IMR-90 (cell line): ENCODE data around the gene GRAMD1C. TPM values are rescaled to one million over a fixed set of nuclear protein-coding genes. Genes with fewer than 3 reads are reported as not detected.

Source experiments
- ATAC-seq: fragments of 200-7000 bp; cut with Tn5 transposase; 2 replicates; pipeline ENCODE4 v1.9.1; 2020; ENCODE audit warnings: low read depth, mild to moderate bottlenecking, moderate library complexity
- BruUV-seq: library from RNA; stranded (reverse); fragments of 400-500 nt; replicated peaks from 2 replicates; lab custom pipeline; 2021; lab: Mats Ljungman, UMichigan
- CTCF ChIA-PET: fragments of 300-600 bp; formaldehyde crosslinking; extraction: SDS; loops from one replicate; lab custom pipeline; 2021; ENCODE audit warnings: antibody characterized with exemption; lab: Yijun Ruan, JAX
- POLR2A ChIA-PET: fragments of 300-600 bp; sonication (Branson Sonifier 250); formaldehyde crosslinking; loops from one replicate; lab custom pipeline; 2022; ENCODE audit warnings: antibody characterized with exemption; ENCODE audit not compliant: unreplicated experiment; lab: Charles Lee
- DNase-seq: peaks from one replicate; pipeline ENCODE4 v3.0.0; 2013
- H2AFZ ChIP-seq: replicated peaks from 2 replicates; pipeline ENCODE3; 2013; ENCODE audit warnings: low read length, mild to moderate bottlenecking; ENCODE audit not compliant: poor library complexity
- H2AK5ac ChIP-seq: 2 replicates; pipeline ENCODE4 v1.6.1; 2013; ENCODE audit warnings: low read depth, low read length, inconsistent platforms
- H2AK9ac ChIP-seq: replicated peaks from 2 replicates; pipeline ENCODE3; 2013; ENCODE audit warnings: mild to moderate bottlenecking, low read depth, low read length, moderate library complexity; ENCODE audit not compliant: poor library complexity
- H2BK120ac ChIP-seq: 2 replicates; pipeline ENCODE4 v1.6.1; 2013; ENCODE audit warnings: low read depth, low read length, inconsistent platforms
- H2BK15ac ChIP-seq: 3 replicates; pipeline ENCODE4 v1.6.1; 2013; ENCODE audit warnings: low read depth, low read length, inconsistent platforms
- H2BK20ac ChIP-seq: 2 replicates; pipeline ENCODE4 v1.6.1; 2013; ENCODE audit warnings: low read depth, mild to moderate bottlenecking, inconsistent platforms, low read length, moderate library complexity
- H2BK5ac ChIP-seq: 2 replicates; pipeline ENCODE4 v1.6.1; 2013; ENCODE audit warnings: mild to moderate bottlenecking, low read depth, low read length, inconsistent platforms; ENCODE audit not compliant: poor library complexity, severe bottlenecking
- H3K14ac ChIP-seq: replicated peaks from 2 replicates; pipeline ENCODE4 v1.6.1; 2013; ENCODE audit warnings: low read depth, low read length, inconsistent platforms
- H3K18ac ChIP-seq: 2 replicates; pipeline ENCODE4 v1.6.1; 2013; ENCODE audit warnings: low read depth, low read length, control low read depth
- H3K23ac ChIP-seq: 2 replicates; pipeline ENCODE4 v1.6.1; 2013; ENCODE audit warnings: low read depth, low read length, inconsistent platforms
- H3K27ac ChIP-seq: 2 replicates; pipeline ENCODE4 v1.5.1; 2013; ENCODE audit warnings: mild to moderate bottlenecking, control low read depth, low read length; ENCODE audit not compliant: insufficient read depth
- H3K27me3 ChIP-seq: 2 replicates; pipeline ENCODE4 v1.6.1; 2013; ENCODE audit warnings: low read length; ENCODE audit not compliant: control insufficient read depth, insufficient read depth
- H3K36me3 ChIP-seq: 2 replicates; pipeline ENCODE4 v1.6.1; 2013; ENCODE audit warnings: low read length, mixed read lengths; ENCODE audit not compliant: control insufficient read depth, insufficient read depth
- H3K4ac ChIP-seq: 2 replicates; pipeline ENCODE4 v1.6.1; 2013; ENCODE audit warnings: low read depth, low read length, inconsistent platforms
- H3K4me1 ChIP-seq: 2 replicates; pipeline ENCODE4 v1.6.1; 2013; ENCODE audit warnings: low read length, mixed read lengths; ENCODE audit not compliant: control insufficient read depth, insufficient read depth
- H3K4me2 ChIP-seq: 2 replicates; pipeline ENCODE4 v1.6.1; 2013; ENCODE audit warnings: low read depth, mild to moderate bottlenecking, control low read depth, low read length, moderate library complexity
- H3K4me3 ChIP-seq: 2 replicates; pipeline ENCODE4 v1.5.1; 2013; ENCODE audit warnings: low read depth, mild to moderate bottlenecking, control low read depth, low read length, moderate library complexity; ENCODE audit not compliant: insufficient read depth
- H3K56ac ChIP-seq: 2 replicates; pipeline ENCODE4 v1.6.1; 2013; ENCODE audit warnings: low read length, inconsistent platforms; ENCODE audit not compliant: insufficient read depth; ENCODE audit errors: extremely low read depth
- H3K79me1 ChIP-seq, 2 experiments: 2 replicates each; pipeline ENCODE4 v1.6.1; 2013; ENCODE audit warnings: low read length in 2 of 2, inconsistent platforms in 1 of 2, low read depth in 1 of 2
- H3K9ac ChIP-seq: 2 replicates; pipeline ENCODE4 v1.6.1; 2013; ENCODE audit warnings: low read depth, low read length, control low read depth
- H3K9me1 ChIP-seq: 2 replicates; pipeline ENCODE4 v1.6.1; 2013; ENCODE audit warnings: low read length, inconsistent platforms; ENCODE audit not compliant: insufficient read depth
- H3K9me3 ChIP-seq: 2 replicates; pipeline ENCODE4 v1.6.1; 2013; ENCODE audit warnings: low read length; ENCODE audit not compliant: control insufficient read depth, insufficient read depth
- H4K20me1 ChIP-seq: 2 replicates; pipeline ENCODE4 v1.6.1; 2013; ENCODE audit warnings: low read length, inconsistent platforms; ENCODE audit not compliant: insufficient read depth
- H4K5ac ChIP-seq: 2 replicates; pipeline ENCODE4 v1.6.1; 2013; ENCODE audit warnings: mild to moderate bottlenecking, low read depth, low read length, control low read depth
- H4K8ac ChIP-seq, 2 experiments: 2 replicates each; pipeline ENCODE4 v1.6.1; 2013; ENCODE audit warnings: low read depth in 2 of 2, low read length in 2 of 2, control low read depth in 1 of 2, inconsistent platforms in 1 of 2
- H4K91ac ChIP-seq: 2 replicates; pipeline ENCODE4 v1.6.1; 2013; ENCODE audit warnings: low read depth, low read length, inconsistent platforms; ENCODE audit not compliant: insufficient read depth
- CHD1 ChIP-seq: IDR thresholded peaks from 2 replicates; pipeline ENCODE4 v1.6.1; 2012; ENCODE audit warnings: low read depth, low read length, improper control_type of control experiment
- CTCF ChIP-seq: conservative IDR thresholded peaks from 2 replicates; pipeline ENCODE4 v1.5.1; 2012; ENCODE audit warnings: mild to moderate bottlenecking, low read depth, low read length, improper control_type of control experiment
- FOS ChIP-seq: fragments of 150-350 bp; IDR thresholded peaks from 2 replicates; pipeline ENCODE4 v1.6.1; 2016; ENCODE audit warnings: low read depth, low read length
- RAD21 ChIP-seq: IDR thresholded peaks from 2 replicates; pipeline ENCODE4 v1.6.1; 2012; ENCODE audit warnings: low read length, improper control_type of control experiment
- SMC3 ChIP-seq: fragments of 150-350 bp; IDR thresholded peaks from 2 replicates; pipeline ENCODE4 v1.6.1; 2016; ENCODE audit warnings: low read depth, mild to moderate bottlenecking, antibody characterized with exemption, low read length, moderate library complexity
- WGBS, 2 experiments: methylation state at CpG; one replicate each; pipeline versions ENCODE4 v1.1.5 to v1.1.7; 2013; ENCODE audit warnings: missing lambda C conversion rate in 2 of 2; ENCODE audit not compliant: insufficient read length in 1 of 2; ENCODE audit errors: extremely low coverage in 2 of 2; 5-methylcytosine and 5-hydroxymethylcytosine counted together
- dilution Hi-C: fragments of 300-500 bp; cut with HindIII; formaldehyde crosslinking; loops from one replicate; pipeline ENCODE4 v1.14.3; 2018; ENCODE audit warnings: low sequenced_read_pairs; ENCODE audit not compliant: unreplicated experiment
- in situ Hi-C: fragments of 300-500 bp; cut with MboI; formaldehyde crosslinking; loops from 3 replicates; pipeline ENCODE4 v1.14.3; 2019; ENCODE audit warnings: low sequenced_read_pairs, inconsistent platforms, mixed read lengths
- intact Hi-C: fragments of 100-400 bp; cut with micrococcal nuclease; formaldehyde crosslinking; loops from 2 replicates; pipeline ENCODE4 v1.10.0; 2022
- polyA plus RNA-seq, 3 experiments: library from polyadenylated mRNA; depleted of rRNA; stranded (reverse); fragments of >200 nt; gene quantifications; 2 replicates each; pipeline ENCODE4 v1.2.3, GENCODE V29; 2012; ENCODE audit warnings: low replicate concordance in 1 of 3
- total RNA-seq: library from RNA; depleted of rRNA; stranded (reverse); fragments of >200 nt; gene quantifications from 2 replicates; pipeline ENCODE4 v1.2.3, GENCODE V29; 2012

GRAMD1C gene
- total and polyA plus RNA-seq, 2 of the 4 experiments (the other 2 are of a cell fraction) = 2.5 to 5.0 TPM

GRCh38 chr3:113844622-113845222, 6.1 kb downstream of the GRAMD1C start:
- no peak overlapping the region for H3K9ac ChIP-seq
- no peaks in the 10 kb centered on the region for H3K27me3 ChIP-seq
- H2BK15ac ChIP-seq = no peak overlapping the region
- no peak overlapping the region for H4K5ac ChIP-seq
- H2AK9ac ChIP-seq = no peak overlapping the region
- H3K4me2 ChIP-seq = no peak overlapping the region
- H3K23ac ChIP-seq = no peak overlapping the region
- H2BK5ac ChIP-seq = no peak overlapping the region
- no peak overlapping the region for H4K91ac ChIP-seq
- no peaks in the 10 kb centered on the region for H4K20me1 ChIP-seq
- WGBS, 2 experiments = no CpG with 5 or more reads among the region's 4 CpGs
- H3K79me1 ChIP-seq = peaks cover 9 to 14% of the 10 kb centered on the region in 2 experiments
- H3K14ac ChIP-seq = no peak overlapping the region
- ATAC-seq = peak; percentile 80
- no peak overlapping the region for H2AK5ac ChIP-seq
- H2AFZ ChIP-seq = no peak overlapping the region
- H3K56ac ChIP-seq = no peak overlapping the region
- H3K4me1 ChIP-seq = peaks cover 4% of the 10 kb centered on the region; the same call in 1 of the 2 replicates
- dilution Hi-C loops = no loop called here
- TF ChIP-seq FOS (no peak), CTCF (peak; percentile 66), RAD21 (peak; percentile 62), SMC3 (peak; percentile 51), CHD1 (no peak)
- BruUV-seq = no TSS peak
- in situ Hi-C loops = loop anchor here (5.0 to 10.0 kb wide), 2 partner anchors 68 to 220 kb away; no protein-coding TSS in a partner anchor
- H2BK120ac ChIP-seq = no peak overlapping the region
- H3K18ac ChIP-seq = no peak overlapping the region
- no peaks in the 10 kb centered on the region for H3K9me3 ChIP-seq
- ChIA-PET CTCF (interaction anchor here (0.6 to 1.8 kb wide), 16 partner anchors 9 to 454 kb away, joined by 3 to 10 read pairs (median 4); no protein-coding TSS in a partner anchor), POLR2A (no interaction called here)
- no peaks in the 10 kb centered on the region for H3K36me3 ChIP-seq
- no peak overlapping the region for H3K27ac ChIP-seq
- H4K8ac ChIP-seq = no peak overlapping the region
- intact Hi-C loops = loop anchor here (2.0 to 10.0 kb wide), 2 partner anchors 310 to 490 kb away; no protein-coding TSS in a partner anchor
- DNase-seq = peak; percentile 40
- no peak overlapping the region for H3K4ac ChIP-seq
- no peak overlapping the region for H3K4me3 ChIP-seq
- no peak overlapping the region for H2BK20ac ChIP-seq
- H3K9me1 ChIP-seq = no peaks in the 10 kb centered on the region; the same call in 1 of the 2 replicates
